ENCODE results near the gene PAIP2.
"Not testable (repeated sequence)": the region's sequence is repeated elsewhere in the genome, so short reads cannot be mapped to it uniquely, and the experiment has no call there.

The PAIP2 gene

DNA sequence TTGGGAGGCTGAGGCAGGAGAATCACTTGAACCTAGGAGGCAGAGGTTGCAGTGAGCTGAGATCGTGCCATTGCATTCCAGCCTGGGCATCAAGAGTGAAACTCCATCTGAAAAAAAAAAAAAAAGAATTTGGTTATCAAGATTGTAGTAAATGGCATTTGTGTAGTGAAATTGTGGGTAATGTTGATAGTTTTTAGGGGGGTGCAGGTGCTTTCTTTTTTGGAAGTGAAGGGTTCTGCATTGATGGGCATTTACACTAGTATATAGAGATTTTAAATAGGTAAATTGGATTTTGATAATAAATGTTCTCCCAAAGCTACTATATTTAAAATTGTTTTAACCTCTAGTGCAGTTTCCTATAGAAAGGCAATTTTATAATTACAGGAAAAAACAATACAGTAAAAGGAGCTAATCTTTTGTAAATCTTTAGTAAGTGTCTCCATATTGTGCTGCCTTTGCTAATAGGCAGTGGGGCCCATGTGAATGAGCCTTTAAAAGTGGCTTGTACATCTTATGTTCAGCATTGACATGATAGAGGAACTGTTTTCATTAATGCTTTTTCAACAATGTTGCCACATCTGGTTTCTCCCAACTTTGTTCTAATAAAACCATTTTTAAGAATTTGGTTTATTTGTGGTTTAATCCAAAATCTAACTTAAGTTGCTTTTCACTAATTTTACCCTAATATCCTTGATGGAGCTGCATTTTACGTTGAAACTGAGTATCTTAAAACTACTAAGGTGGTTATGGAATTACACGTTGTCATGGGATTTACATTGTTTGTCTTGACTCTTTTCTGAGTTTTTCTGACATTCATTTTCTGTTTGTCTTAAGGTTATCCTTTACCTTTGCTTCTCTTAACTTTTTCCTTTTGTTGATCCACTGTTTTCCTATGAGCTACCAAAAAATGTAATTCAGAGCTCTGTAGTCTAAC is 37.0 kb upstream of the PAIP2 start:
- Mint-ChIP-seq H3K4me3 (peak overlapping the region in 1 of 2 donors; percentile 2), H3K27ac (peak overlapping the region; percentile 14), H3K9me3 (no peaks in the 10 kb centered on the region), H3K4me1 (peaks cover 36 to 76% of the 10 kb centered on the region in 2 donors), H3K27me3 (no peaks in the 10 kb centered on the region), H3K36me3 (peaks cover 13 to 23% of the 10 kb centered on the region in 2 donors)
- ATAC-seq (replicated peaks) (no peak), DNase-seq (no peak)

DNA sequence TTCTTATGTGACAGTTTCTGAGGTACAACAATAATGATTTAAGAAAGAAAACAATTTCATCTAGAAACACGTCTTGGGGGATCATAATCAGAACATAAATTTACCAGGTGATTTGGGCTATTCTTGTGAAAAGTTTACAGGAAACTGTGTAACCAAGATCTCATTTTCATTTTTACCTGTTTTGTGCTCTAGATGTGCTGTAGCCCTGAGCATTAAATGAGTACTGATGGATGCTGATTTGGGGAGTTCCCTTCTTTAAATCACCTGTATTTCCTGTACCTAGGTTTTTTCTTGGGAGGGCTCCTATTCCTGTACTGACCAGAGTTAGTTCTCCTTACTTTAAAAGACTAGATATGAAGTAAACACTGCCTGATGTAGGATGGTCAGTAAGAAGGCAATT is 35.5 kb upstream of the PAIP2 start:
- DNase-seq, result no peak

DNA sequence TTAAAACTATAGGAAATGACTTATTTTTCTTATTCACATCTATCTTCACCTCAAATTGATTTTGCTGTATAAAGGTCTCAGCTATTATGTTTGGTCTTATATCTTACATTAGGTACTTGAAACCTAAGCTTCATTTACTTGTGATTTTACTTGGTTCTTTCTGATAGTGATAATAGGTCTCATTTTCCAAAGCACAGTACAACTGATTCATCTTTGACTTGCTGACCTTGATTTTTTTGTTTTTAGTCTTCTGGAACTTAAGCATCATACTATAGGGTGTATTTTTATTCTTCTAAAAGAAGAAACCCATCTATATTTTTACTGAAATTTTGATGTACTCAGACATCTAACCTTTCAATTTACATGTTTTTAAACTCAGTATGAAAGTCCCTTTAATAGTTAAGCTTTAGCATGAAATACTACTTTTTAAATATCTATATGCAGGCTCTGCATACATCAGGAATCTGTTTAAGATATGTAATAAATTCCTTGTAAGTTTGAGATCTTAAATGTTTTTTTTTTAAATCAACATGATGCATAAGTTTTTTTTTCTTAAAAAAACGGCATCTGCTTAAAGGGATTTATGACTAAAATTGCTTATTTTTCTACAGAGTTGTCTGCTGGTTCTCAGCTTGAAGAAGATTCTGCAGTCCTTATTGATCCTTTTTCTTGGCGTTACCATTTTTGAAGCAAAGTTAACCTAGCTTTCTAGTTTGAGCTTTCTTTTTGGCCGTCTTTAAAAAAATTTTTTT is 34.9 kb upstream of the PAIP2 start:
- Mint-ChIP-seq H3K27ac (no peak overlapping the region), H3K4me3 (no peak overlapping the region), H3K9me3 (no peaks in the 10 kb centered on the region), H3K4me1 (peaks cover 33 to 80% of the 10 kb centered on the region in 2 donors), H3K27me3 (no peaks in the 10 kb centered on the region), H3K36me3 (peaks cover 16 to 22% of the 10 kb centered on the region in 2 donors)
- ATAC-seq (replicated peaks) (no peak), DNase-seq (no peak)

More for the DNA sequence above, 35.5 kb upstream of the PAIP2 start:
- H3K9me3 Mint-ChIP-seq, result no peaks in the 10 kb centered on the region
- no peak overlapping the region for H3K27ac Mint-ChIP-seq
- H3K27me3 Mint-ChIP-seq, result no peaks in the 10 kb centered on the region
- peaks cover 20 to 28% of the 10 kb centered on the region in 2 donors for H3K36me3 Mint-ChIP-seq
- ATAC-seq (replicated peaks), result no peak
- peaks cover 35 to 82% of the 10 kb centered on the region in 2 donors for H3K4me1 Mint-ChIP-seq
- H3K4me3 Mint-ChIP-seq, result no peak overlapping the region

DNA sequence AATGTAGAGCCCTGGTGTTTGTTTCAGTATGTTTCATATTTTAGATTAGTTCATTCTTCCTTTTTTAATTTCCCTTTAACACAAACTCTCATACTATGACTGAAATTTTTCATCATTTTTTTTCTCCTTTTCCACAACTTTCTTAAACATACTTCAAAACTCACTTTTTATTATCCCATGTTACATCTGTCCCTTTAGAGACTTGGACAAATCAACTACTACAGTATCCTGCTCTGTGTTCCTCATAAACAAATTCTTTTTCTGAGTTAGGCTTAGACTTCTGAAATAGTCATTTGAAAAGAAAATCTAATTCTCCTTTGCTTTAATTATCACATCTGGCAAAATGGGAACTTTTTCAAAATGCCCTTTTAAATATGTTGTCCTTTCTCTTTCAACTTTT is 32.9 kb upstream of the PAIP2 start:
- ATAC-seq (replicated peaks) (no peak), DNase-seq (no peak)
- Mint-ChIP-seq H3K27ac (peak overlapping the region; percentile 32), H3K9me3 (no peaks in the 10 kb centered on the region), H3K27me3 (no peaks in the 10 kb centered on the region), H3K4me3 (peak overlapping the region; percentile 10 to 15), H3K4me1 (peaks cover 31 to 68% of the 10 kb centered on the region in 2 donors), H3K36me3 (peaks cover 13 to 19% of the 10 kb centered on the region in 2 donors)

DNA sequence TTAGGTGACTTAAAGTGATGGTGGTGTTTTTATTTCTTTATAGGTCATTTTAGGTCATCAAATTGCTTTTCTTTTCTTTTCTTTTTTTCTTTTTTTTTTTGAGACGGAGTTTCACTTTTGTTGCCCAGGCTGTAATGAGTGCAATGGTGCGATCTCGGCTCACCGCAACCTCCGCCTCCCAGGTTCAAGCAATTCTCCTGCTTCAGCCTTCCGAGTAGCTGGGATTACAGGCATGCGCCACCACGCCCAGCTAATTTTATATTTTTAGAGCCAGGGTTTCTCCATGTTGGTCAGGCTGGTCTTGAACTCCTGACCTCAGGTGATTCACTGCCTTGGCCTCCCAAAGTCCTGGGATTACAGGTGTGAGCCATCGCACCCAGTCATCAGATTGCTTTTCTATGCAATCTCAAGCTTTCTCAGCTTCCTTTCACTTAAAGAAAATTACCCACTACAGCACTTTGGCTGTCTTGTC is 30.9 kb upstream of the PAIP2 start:
- not testable (repeated sequence) for H3K27ac Mint-ChIP-seq; H3K27me3 Mint-ChIP-seq; DNase-seq; H3K9me3 Mint-ChIP-seq; ATAC-seq (replicated peaks)
- Mint-ChIP-seq H3K4me3 (peak overlapping the region in 1 of 2 donors; percentile 6), H3K4me1 (peaks cover 25 to 63% of the 10 kb centered on the region in 2 donors), H3K36me3 (peaks cover 16 to 23% of the 10 kb centered on the region in 2 donors)

DNA sequence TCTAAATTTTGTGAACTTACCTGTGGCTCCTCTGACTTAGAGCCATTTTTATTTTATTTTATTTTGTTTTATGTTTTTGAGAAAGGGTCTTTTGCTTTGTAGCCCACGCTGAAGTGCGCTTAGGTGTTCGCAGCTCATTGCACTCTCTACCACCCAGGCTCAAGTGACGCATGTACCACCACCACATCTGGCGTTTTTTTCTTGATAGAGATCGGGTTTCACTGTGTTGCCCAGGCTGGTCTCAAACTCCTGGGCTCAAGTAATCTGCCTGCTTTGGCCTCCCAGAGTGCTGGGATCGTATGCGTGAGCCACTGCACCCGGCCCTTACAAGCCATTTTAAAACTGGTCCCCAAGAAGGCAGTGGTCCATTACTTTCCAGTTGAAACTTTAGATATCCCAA is 29.6 kb upstream of the PAIP2 start:
- DNase-seq (no peak), ATAC-seq (replicated peaks) (no peak)
- Mint-ChIP-seq H3K4me3 (no peak overlapping the region), H3K9me3 (no peaks in the 10 kb centered on the region), H3K36me3 (peaks cover 16 to 23% of the 10 kb centered on the region in 2 donors), H3K27ac (no peak overlapping the region), H3K4me1 (peaks cover 20 to 51% of the 10 kb centered on the region in 2 donors), H3K27me3 (no peaks in the 10 kb centered on the region)

DNA sequence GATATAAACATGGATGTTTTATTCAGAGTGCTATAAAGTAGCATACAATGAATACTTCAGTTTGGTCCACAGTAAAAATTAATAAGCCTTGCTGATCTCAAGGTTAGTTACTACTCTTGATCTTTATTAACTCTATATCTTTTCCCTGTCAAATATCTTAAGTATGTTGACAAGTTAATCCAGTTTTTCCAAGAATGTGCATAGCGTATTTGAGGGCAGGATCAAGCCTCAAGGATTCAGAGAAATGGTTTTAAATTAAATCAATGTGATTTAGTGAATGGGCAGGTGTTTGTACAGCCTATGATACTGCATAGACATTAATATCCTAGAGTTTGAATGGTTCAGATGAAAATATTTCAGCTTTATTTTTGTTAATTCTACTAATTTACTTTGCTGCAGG is 27.4 kb upstream of the PAIP2 start:
- Mint-ChIP-seq H3K4me3 (no peak overlapping the region), H3K27ac (no peak overlapping the region), H3K4me1 (peaks cover 7 to 31% of the 10 kb centered on the region in 2 donors), H3K9me3 (no peaks in the 10 kb centered on the region), H3K27me3 (no peaks in the 10 kb centered on the region), H3K36me3 (peaks cover 10% of the 10 kb centered on the region in 2 donors)
- DNase-seq (no peak), ATAC-seq (replicated peaks) (no peak)

DNA sequence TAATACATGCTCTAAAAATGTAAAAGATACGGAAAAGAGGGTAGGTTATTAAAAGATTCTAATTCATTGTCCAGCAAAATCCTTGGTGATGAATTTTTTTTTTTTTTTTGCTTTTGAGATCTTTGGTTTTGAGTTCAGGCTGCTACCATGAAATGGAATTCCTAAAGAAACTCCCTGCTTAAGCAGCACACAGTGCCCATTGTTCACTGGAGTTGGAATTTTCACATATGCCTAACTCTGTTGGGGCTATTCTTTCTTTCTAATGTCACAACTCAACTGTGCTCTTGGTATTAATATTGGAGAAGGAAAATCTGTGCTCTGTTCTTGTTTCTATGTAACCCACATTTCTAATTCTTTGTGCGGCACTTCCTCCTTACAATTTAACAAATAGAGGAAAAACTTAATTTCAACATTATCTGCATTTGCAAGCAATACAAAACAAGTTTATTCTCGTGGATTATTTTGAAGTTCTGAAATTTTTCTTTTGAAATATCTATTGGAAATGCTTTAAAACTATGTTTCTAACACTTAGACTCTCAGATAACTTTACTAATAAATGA is 26.5 kb upstream of the PAIP2 start:
- Mint-ChIP-seq H3K4me1 (peaks cover 7 to 25% of the 10 kb centered on the region in 2 donors), H3K4me3 (no peak overlapping the region), H3K36me3 (peaks cover 10% of the 10 kb centered on the region in 2 donors), H3K27me3 (no peaks in the 10 kb centered on the region), H3K9me3 (no peaks in the 10 kb centered on the region), H3K27ac (peak overlapping the region; percentile 6)
- DNase-seq, result no peak
- ATAC-seq (replicated peaks), result no peak

DNA sequence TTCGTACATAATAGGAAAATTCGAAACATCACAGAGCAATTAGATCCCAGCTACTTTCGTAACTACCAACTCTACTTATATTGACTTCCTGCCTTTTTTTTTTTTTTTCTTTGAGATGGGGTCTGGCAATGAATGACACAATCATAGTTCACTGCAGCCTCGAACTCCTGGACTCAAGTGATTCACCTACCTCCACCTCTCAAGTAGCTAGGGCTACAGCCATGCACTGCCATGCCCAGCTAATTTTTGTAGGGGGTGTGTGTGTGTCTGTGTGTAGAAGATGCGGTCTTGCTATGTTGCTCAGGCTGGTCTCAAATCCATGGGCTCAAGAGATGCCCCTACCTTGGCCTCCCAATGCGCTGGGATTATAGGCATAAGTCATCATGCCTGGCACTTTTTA is 5.8 kb upstream of the PAIP2 start:
- H3K4me3 Mint-ChIP-seq, result no peak overlapping the region
- H3K4me1 Mint-ChIP-seq, result peaks cover 7 to 14% of the 10 kb centered on the region in 2 donors
- H3K9me3 Mint-ChIP-seq, result no peaks in the 10 kb centered on the region
- peak overlapping the region; percentile 79 for H3K27ac Mint-ChIP-seq
- H3K36me3 Mint-ChIP-seq, result peaks cover 8 to 23% of the 10 kb centered on the region in 2 donors
- H3K27me3 Mint-ChIP-seq, result no peaks in the 10 kb centered on the region
- DNase-seq (no peak), ATAC-seq (replicated peaks) (peak in 1 of 2 donors; percentile 14)

DNA sequence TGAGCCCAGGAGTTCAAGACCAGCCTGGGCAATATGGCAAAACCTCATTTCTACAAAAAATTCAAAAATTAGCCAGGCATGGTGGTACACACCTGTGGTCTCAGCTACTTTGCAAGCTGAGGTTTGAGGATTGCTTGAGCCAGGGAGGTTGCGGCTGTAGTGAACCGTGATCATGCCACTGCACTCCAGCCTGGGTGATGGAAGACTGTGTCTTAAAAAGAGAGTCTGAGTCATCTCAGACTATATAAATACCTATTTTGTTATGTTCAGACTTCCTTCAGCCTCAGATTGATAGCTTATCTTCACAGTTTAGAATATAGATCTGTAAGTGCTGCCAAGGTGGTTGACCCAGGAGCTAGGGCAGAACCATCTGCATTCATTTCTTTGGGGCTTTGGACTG is 1.6 kb upstream of the PAIP2 start:
- Mint-ChIP-seq H3K4me1 (peaks cover 24 to 50% of the 10 kb centered on the region in 2 donors), H3K27me3 (no peaks in the 10 kb centered on the region), H3K9me3 (no peaks in the 10 kb centered on the region), H3K27ac (no peak overlapping the region), H3K36me3 (peaks cover 0 to 12% of the 10 kb centered on the region in 2 donors), H3K4me3 (no peak overlapping the region)
- ATAC-seq (replicated peaks) (no peak), DNase-seq (no peak)

DNA sequence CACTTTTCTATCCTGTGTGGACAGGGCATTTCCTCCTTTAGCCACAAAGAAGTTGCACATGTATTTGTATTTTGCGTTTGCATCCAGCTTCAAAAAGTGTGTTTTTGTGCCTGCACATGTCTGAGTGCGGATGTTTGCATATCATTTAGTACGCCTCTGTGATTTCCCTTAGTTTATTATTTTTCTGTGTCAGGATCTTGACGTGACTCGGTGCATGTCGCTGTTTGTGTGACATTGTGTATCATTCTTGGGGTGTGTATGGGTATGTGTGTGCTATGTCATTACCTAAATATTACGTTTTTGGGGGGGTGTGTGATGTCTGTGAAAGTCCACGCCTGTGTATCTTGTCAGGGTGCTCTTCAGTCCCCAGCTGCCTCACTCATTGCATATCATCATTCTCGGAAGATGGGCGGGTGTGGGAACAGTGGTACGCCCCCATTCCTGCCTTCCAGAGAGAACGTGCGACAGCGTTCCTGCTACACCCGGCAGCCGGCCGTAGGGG is 416 bp upstream of the PAIP2 start:
- peak overlapping the region; percentile 99 for H3K27ac Mint-ChIP-seq
- no peaks in the 10 kb centered on the region for H3K27me3 Mint-ChIP-seq
- H3K4me1 Mint-ChIP-seq, result peaks cover 25 to 48% of the 10 kb centered on the region in 2 donors
- no peaks in the 10 kb centered on the region for H3K9me3 Mint-ChIP-seq
- peak overlapping the region; percentile 95 to 98 for H3K4me3 Mint-ChIP-seq
- ATAC-seq (replicated peaks), result peak in 1 of 2 donors; percentile 35
- H3K36me3 Mint-ChIP-seq, result peaks cover 2 to 16% of the 10 kb centered on the region in 2 donors
- DNase-seq, result no peak

DNA sequence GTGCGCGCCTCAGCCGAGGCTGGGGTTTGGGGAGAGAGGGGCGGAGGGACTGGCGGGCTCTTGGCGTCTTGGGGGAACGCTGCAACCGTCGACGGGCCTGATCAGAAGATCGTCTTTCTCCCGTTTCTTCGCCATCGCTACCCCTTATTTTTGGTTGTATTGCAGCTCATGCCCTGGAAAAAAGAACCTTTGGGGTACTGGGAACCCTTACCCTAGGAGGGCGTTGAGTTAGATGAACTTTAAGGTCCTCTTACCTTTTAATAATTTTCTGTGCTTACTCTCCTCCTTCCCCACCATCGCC is 719 bp downstream of the PAIP2 start:
- DNase-seq (no peak), ATAC-seq (replicated peaks) (peak in 1 of 2 donors; percentile 74)
- peak overlapping the region; percentile 99 for H3K27ac Mint-ChIP-seq
- H3K4me3 Mint-ChIP-seq, result peak overlapping the region; percentile 95 to 98
- peaks cover 5 to 20% of the 10 kb centered on the region in 2 donors for H3K36me3 Mint-ChIP-seq
- H3K9me3 Mint-ChIP-seq, result no peaks in the 10 kb centered on the region
- peaks cover 23 to 46% of the 10 kb centered on the region in 2 donors for H3K4me1 Mint-ChIP-seq
- H3K27me3 Mint-ChIP-seq, result no peaks in the 10 kb centered on the region

DNA sequence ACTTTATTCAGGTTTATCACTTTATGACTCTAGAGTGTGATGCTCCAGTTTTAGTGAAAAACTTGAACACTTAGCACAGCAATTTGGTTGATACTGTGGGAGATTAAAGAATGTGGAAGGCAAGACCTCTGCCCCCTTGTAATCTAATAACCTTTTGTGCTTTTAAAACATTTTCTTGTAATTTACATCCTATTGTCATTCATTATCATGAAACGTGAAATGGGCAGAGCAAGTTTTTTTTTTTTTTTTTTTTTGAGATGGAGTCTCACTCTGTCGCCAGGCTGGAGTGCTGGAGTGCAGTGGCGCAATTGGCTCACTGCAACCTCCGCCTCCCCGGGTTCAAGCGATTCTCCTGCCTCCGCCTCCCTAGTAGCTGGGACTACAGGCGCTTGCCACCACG is 1.8 kb downstream of the PAIP2 start:
- H3K36me3 Mint-ChIP-seq, result peaks cover 5 to 20% of the 10 kb centered on the region in 2 donors
- no peaks in the 10 kb centered on the region for H3K27me3 Mint-ChIP-seq
- peaks cover 23 to 46% of the 10 kb centered on the region in 2 donors for H3K4me1 Mint-ChIP-seq
- DNase-seq, result no peak
- H3K27ac Mint-ChIP-seq, result peak overlapping the region; percentile 99
- ATAC-seq (replicated peaks), result no peak
- peak overlapping the region; percentile 95 to 98 for H3K4me3 Mint-ChIP-seq
- H3K9me3 Mint-ChIP-seq, result no peaks in the 10 kb centered on the region

DNA sequence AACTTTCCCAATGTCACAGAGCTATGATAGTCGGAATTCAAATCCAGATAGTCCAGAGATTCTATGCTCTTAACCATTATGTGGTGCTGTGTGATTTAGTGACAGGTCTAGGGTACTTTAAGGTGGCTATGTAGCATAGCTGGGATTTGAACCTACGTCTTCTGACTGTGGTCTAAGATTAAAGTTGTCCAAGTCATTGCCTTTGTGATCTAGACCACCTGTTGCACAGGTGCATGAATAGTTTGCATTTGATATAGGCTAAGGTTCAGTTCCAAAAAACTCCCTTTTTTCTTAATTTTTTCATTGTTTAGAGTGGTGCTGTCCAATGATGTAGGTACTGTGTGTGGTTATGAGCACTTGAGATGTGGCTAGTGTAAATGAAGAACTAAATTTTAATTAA is 2.5 kb downstream of the PAIP2 start:
- ATAC-seq (replicated peaks), result no peak
- no peak overlapping the region for H3K4me3 Mint-ChIP-seq
- H3K27me3 Mint-ChIP-seq, result no peaks in the 10 kb centered on the region
- H3K4me1 Mint-ChIP-seq, result peaks cover 23 to 46% of the 10 kb centered on the region in 2 donors
- H3K9me3 Mint-ChIP-seq, result no peaks in the 10 kb centered on the region
- DNase-seq, result no peak
- H3K36me3 Mint-ChIP-seq, result peaks cover 7 to 24% of the 10 kb centered on the region in 2 donors
- no peak overlapping the region for H3K27ac Mint-ChIP-seq

Data from stimulated activated naive B cell treated with anti-CD40 and anti-IgM and Interleukin-4, amounts not matched to agents 10 μg/mL and 1 μg/mL and 100 μg/mL, for 72 hours (primary cell).